ENCODE data around the gene TRIM46. TPM values are rescaled to one million over a fixed set of nuclear protein-coding genes. Genes with fewer than 3 reads are reported as not detected.

The TRIM46 gene
- total and polyA plus RNA-seq, 2 of the 13 experiments (the other 11 are each of a cell fraction or from before 2014, with no cell fraction given), result 0.04 to 0.09 TPM

DNA sequence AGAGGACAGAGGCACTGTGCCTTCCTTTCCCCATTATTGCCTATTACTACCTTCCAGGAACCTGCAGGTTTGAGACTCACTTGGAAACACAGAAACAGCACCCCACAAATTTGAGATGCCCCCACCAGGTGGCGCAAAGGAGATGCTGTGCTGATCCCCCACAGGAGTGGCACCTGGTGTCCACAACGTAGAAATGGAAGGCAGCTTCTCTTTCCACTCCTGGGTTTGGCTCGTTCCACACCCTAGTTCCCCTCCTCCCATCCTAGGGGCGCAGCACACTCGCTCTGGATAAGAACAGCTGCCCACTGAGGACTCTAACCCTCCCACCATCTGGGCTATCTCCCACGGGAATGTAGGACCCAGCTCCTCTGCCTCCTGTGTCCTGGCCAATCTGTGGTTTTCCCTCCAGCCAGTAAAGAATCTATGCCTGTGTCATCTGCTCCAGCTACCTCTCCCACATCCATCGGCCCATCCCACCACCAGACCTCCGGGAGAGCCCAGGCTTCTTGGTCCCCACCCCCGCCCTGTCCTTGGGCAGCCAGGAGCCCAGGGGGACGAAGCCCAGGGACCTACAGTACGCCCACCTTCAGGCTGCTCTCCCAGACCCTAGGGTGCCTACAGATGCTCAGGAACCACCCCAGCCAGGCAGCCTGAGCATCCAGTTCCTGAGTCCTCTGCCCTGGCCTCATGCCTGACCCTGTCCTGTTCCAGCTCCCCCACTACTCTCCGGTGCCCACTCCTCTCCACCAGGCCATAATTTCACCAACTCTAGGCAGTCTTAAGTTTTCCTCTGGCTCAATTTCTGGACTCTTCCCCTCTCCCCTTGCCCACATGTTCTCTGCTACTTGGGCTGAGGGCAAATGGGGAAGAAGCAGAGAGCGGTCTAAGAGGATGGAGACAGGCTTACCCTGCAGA is 33.5 kb downstream of the TRIM46 start (continued):
- no peak for TF ChIP-seq DPF2 (CRISPR knock-in tag; IDR thresholded peaks at IDR 0.05; ENCODE audit: borderline replicate concordance, low read depth)
- no peak for TF ChIP-seq ZKSCAN8 (CRISPR knock-in tag; IDR thresholded peaks at IDR 0.05; ENCODE audit: borderline replicate concordance)
- no peak for TF ChIP-seq ZFP36L2 (CRISPR knock-in tag; IDR thresholded peaks at IDR 0.05)
- 0 out of 2 replicates have a peak, but pooled peaks have one; percentile 28 for TF ChIP-seq PHF20 (CRISPR knock-in tag; IDR thresholded peaks at IDR 0.05)
- TF ChIP-seq, protein P1, sequence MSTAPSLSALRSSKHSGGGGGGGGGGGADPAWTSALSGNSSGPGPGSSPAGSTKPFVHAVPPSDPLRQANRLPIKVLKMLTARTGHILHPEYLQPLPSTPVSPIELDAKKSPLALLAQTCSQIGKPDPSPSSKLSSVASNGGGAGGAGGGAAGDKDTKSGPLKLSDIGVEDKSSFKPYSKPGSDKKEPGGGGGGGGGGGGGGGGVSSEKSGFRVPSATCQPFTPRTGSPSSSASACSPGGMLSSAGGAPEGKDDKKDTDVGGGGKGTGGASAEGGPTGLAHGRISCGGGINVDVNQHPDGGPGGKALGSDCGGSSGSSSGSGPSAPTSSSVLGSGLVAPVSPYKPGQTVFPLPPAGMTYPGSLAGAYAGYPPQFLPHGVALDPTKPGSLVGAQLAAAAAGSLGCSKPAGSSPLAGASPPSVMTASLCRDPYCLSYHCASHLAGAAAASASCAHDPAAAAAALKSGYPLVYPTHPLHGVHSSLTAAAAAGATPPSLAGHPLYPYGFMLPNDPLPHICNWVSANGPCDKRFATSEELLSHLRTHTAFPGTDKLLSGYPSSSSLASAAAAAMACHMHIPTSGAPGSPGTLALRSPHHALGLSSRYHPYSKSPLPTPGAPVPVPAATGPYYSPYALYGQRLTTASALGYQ (CRISPR knock-in tag; IDR thresholded peaks at IDR 0.05), result no peak
- no peak for TF ChIP-seq ZNF775 (CRISPR knock-in tag; IDR thresholded peaks at IDR 0.05; ENCODE audit: borderline replicate concordance)
- TF ChIP-seq STAG1 (CRISPR knock-in tag; IDR thresholded peaks at IDR 0.05), result peak; percentile 76
- 0 out of 2 replicates have a peak, but pooled peaks have one; percentile 54 for TF ChIP-seq ZNF275 (CRISPR knock-in tag; IDR thresholded peaks at IDR 0.05; ENCODE audit: borderline replicate concordance)
- TF ChIP-seq POGZ (CRISPR knock-in tag; IDR thresholded peaks at IDR 0.05), result no peak
- TF ChIP-seq MBNL3 (CRISPR knock-in tag; conservative IDR thresholded peaks at IDR 0.05), result no peak
- TF ChIP-seq RELA (CRISPR knock-in tag; IDR thresholded peaks at IDR 0.05), result no peak
- no peak for TF ChIP-seq ZNF746 (CRISPR knock-in tag; IDR thresholded peaks at IDR 0.05)
- TF ChIP-seq YEATS2 (CRISPR knock-in tag; IDR thresholded peaks at IDR 0.05; ENCODE audit: borderline replicate concordance), result no peak
- 0 out of 2 replicates have a peak, but pooled peaks have one; percentile 18 for TF ChIP-seq ZNF451 (CRISPR knock-in tag; IDR thresholded peaks at IDR 0.05)
- TF ChIP-seq RFX5 (IDR thresholded peaks at IDR 0.05; ENCODE audit: low read depth, low read length), result no peak
- peak; percentile 43; the same call in 1 of the 2 replicates for TF ChIP-seq KDM2A (CRISPR knock-in tag; IDR thresholded peaks at IDR 0.05; ENCODE audit: borderline replicate concordance, low read depth)
- peak in 1 of 2 experiments; percentile 64; a peak in 1 of 4 replicates for TF ChIP-seq HMGXB4 (CRISPR knock-in tag; IDR thresholded peaks at IDR 0.05; ENCODE audit: borderline replicate concordance in 1 of 2, low read depth in 1 of 2)
- TF ChIP-seq FOXP1 (IDR thresholded peaks at IDR 0.05), result no peak
- TF ChIP-seq FOXP1 (CRISPR knock-in tag; IDR thresholded peaks at IDR 0.05), result no peak
- TF ChIP-seq MBD4 (IDR thresholded peaks at IDR 0.05; ENCODE audit: borderline replicate concordance, low read length), result no peak
- TF ChIP-seq SIX1 (CRISPR knock-in tag; IDR thresholded peaks at IDR 0.05; ENCODE audit: borderline replicate concordance), result no peak
- no peak; the same call in 1 of the 2 replicates for TF ChIP-seq TBX2 (CRISPR knock-in tag; IDR thresholded peaks at IDR 0.05; ENCODE audit: borderline replicate concordance)
- TF ChIP-seq, protein P2, sequence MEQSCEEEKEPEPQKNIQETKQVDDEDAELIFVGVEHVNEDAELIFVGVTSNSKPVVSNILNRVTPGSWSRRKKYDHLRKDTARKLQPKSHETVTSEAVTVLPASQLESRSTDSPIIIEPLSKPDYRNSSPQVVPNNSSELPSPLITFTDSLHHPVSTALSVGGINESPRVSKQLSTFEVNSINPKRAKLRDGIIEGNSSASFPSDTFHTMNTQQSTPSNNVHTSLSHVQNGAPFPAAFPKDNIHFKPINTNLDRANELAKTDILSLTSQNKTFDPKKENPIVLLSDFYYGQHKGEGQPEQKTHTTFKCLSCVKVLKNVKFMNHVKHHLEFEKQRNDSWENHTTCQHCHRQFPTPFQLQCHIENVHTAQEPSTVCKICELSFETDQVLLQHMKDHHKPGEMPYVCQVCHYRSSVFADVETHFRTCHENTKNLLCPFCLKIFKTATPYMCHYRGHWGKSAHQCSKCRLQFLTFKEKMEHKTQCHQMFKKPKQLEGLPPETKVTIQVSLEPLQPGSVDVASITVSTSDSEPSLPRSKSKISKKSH (CRISPR knock-in tag; IDR thresholded peaks at IDR 0.05; ENCODE audit: borderline replicate concordance), result 0 out of 2 replicates have a peak, but pooled peaks have one; percentile 40
